Esophagus (tissue), 2 donors: Measurements from ENCODE around the gene RAMP1. TPM values are rescaled to one million over a fixed set of nuclear protein-coding genes. Genes with fewer than 3 reads are reported as not detected.

Source experiments
- H3K27ac ChIP-seq, 2 donors: one replicate each; pipeline ENCODE4 v1.5.1; 2013; ENCODE audit warnings: low read depth in 2 of 2, mild to moderate bottlenecking in 2 of 2, inconsistent platforms in 1 of 2, low read length in 1 of 2, moderate library complexity in 1 of 2
- H3K27me3 ChIP-seq, 2 donors: one replicate each; pipeline ENCODE4 v1.6.1; 2013; ENCODE audit warnings: low read length in 2 of 2, control low read depth in 1 of 2, mild to moderate bottlenecking in 1 of 2; ENCODE audit not compliant: insufficient read depth in 2 of 2, control insufficient read depth in 1 of 2
- H3K36me3 ChIP-seq, 2 donors: one replicate each; pipeline ENCODE4 v1.6.1; 2013; ENCODE audit warnings: low read length in 1 of 2; ENCODE audit not compliant: control insufficient read depth in 2 of 2, insufficient read depth in 2 of 2
- H3K4me1 ChIP-seq, 2 donors: one replicate each; pipeline ENCODE4 v1.6.1; 2013; ENCODE audit warnings: low read length in 1 of 2; ENCODE audit not compliant: control insufficient read depth in 2 of 2, insufficient read depth in 2 of 2
- H3K4me3 ChIP-seq, 2 donors: one replicate each; pipeline ENCODE4 v1.5.1; 2013; ENCODE audit warnings: low read length in 2 of 2, mild to moderate bottlenecking in 2 of 2, low read depth in 1 of 2, moderate library complexity in 1 of 2
- H3K9me3 ChIP-seq, 2 donors: one replicate each; pipeline ENCODE4 v1.6.1; 2013; ENCODE audit warnings: mild to moderate bottlenecking in 2 of 2, low read depth in 1 of 2, low read length in 1 of 2, moderate library complexity in 1 of 2; ENCODE audit not compliant: control insufficient read depth in 2 of 2, insufficient read depth in 1 of 2
- WGBS, 2 donors: extraction: QIAGEN DNeasy Blood & Tissue Kit; methylation state at CpG; one replicate each; pipeline ENCODE4 v1.1.7; 2013; 5-methylcytosine and 5-hydroxymethylcytosine counted together
- polyA plus RNA-seq, 2 donors: library from polyadenylated mRNA; stranded (reverse); fragments of 200-250 nt; gene quantifications; one replicate each; pipeline ENCODE4 v1.2.3, GENCODE V29; 2013
- donor health status: healthy with polysubstance abuse.
- donor health status: Bipolar disorder and iron deficiency.

The RAMP1 gene
- polyA plus RNA-seq, 2 donors: 4.0 to 7.5 TPM

DNA sequence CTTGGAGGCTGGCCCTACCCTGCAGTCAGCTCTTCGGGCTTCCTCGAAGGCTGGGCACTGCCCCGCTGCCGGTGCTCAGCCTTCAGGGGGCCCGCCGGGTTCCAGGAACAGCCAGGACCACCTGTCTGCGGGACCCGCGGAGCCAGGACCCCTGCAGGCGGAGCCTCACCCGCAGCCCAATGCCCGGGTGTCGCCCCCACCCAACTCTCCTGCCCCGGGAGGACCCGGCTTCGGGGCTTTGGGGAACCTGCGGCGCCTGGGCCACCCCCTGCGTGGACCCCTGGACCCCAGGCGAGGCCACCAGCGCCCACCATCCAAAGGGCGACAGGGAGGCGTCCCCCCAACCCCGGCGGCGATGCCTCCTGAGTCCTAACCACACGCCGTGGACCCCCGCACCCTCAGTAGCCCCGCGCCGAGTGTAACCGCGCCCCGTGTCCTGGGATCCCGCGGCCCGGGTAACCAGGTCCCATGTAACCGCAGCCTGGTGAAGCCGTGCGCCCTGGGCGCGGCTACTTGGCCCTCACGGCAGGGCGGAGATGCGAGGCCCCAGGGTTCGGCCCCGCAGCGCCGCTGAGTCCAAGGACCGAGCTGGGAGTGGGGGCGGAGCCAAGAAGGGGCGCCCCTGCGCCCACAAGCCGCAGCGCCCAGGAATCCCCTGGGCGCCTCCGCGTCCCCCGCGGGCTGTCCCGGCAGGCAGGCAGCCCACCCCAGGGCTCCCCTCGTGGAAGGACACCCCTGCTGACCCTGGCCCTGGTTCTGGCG, 96.4 kb downstream of the RAMP1 start:
- peaks cover 0 to 5% of the 10 kb centered on the region in 2 donors for H3K27me3 ChIP-seq
- WGBS, 2 donors: 10 to 17% methylated on average over 40 to 64 of the region's 64 CpGs

DNA sequence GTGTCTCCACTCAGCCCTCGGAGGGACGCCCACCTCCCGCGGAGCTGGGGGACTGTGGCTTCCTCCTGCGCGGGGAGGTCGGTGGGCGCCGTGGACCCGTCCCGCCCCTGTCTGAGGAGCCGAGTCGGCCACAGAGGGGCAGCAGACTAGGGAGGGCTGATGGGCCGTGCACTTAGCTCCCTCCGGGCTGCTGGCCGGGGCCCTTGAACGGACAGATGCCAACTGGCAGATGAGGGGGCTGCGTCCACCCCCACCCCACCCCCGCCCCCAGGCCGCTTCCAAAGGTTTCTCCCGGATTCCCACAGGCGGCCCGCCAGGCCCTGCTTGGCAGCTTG, 96.9 kb downstream of the RAMP1 start:
- Histone ChIP-seq H3K4me3 (no peak overlapping the region), H3K4me1 (peaks cover 4 to 5% of the 10 kb centered on the region in 2 donors), H3K27ac (no peak overlapping the region), H3K27me3 (peaks cover 0 to 5% of the 10 kb centered on the region in 2 donors), H3K36me3 (no peaks in the 10 kb centered on the region), H3K9me3 (no peaks in the 10 kb centered on the region)
- WGBS, 2 donors: 18 to 22% methylated on average over 23 of the region's 23 CpGs

More for the DNA sequence above, 96.4 kb downstream of the RAMP1 start:
- Histone ChIP-seq H3K36me3 (no peaks in the 10 kb centered on the region), H3K27ac (no peak overlapping the region), H3K4me1 (peaks cover 4 to 5% of the 10 kb centered on the region in 2 donors), H3K9me3 (no peaks in the 10 kb centered on the region), H3K4me3 (no peak overlapping the region)

DNA sequence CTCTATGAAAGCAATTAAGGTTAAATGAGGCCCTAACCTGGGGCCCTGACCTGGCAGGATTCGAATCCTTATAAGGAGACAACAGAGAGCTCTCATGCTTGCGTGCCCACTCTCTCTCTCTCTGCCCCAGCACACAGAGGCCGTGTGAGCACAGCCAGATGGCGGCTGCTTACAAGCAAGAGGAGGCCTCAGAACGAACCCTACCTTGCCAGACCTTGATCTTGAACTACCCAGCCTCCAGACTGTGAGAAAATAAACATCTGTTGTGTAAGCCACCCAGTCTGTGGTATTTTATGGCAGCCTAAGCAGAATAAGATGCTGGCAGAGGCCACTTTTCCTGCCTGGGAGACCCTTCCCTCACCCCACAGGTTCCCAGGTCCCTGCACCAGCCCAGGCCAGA, 102.2 kb downstream of the RAMP1 start:
- no peak overlapping the region for H3K4me3 ChIP-seq
- H3K27ac ChIP-seq: no peak overlapping the region
- 71 to 86% methylated on average over 5 of the region's 5 CpGs for WGBS, 2 donors
- H3K27me3 ChIP-seq: no peaks in the 10 kb centered on the region
- no peaks in the 10 kb centered on the region for H3K36me3 ChIP-seq
- H3K9me3 ChIP-seq: peaks cover 4 to 7% of the 10 kb centered on the region in 2 donors
- H3K4me1 ChIP-seq: peaks cover 0 to 2% of the 10 kb centered on the region in 2 donors

Other genes starting within 250 kb of the RAMP1 start
- gene LRRFIP1, start 232.0 kb upstream of the RAMP1 start, polyA plus RNA-seq: 10 to 100 TPM; 58.9 to 69.5 TPM
- under 1 TPM; 0.24 to 0.37 TPM for gene RBM44, start 60.8 kb upstream of the RAMP1 start, polyA plus RNA-seq
- gene UBE2F, start 107.4 kb downstream of the RAMP1 start, polyA plus RNA-seq: 10 to 100 TPM; 45.5 to 52.3 TPM
- 1 to 10 TPM; 6.3 to 6.6 TPM for gene SCLY, start 201.4 kb downstream of the RAMP1 start, polyA plus RNA-seq
- gene ESPNL, start 240.7 kb downstream of the RAMP1 start, polyA plus RNA-seq: under 1 TPM; 0.09 to 0.12 TPM